Activated CD8-positive, alpha-beta memory T cell treated with anti-CD3 and anti-CD28 coated beads, Interleukin-2, amount 50 U/mL, for 24 hours (primary cell): ENCODE data around the gene WDR33.
"Not testable (repeated sequence)": the region's sequence is repeated elsewhere in the genome, so short reads cannot be mapped to it uniquely, and the experiment has no call there.

Source experiments
- DNase-seq: peaks from one replicate; pipeline ENCODE4 v3.0.0-alpha.2; 2020; ENCODE audit errors: extremely low read depth

WDR33 gene

DNA sequence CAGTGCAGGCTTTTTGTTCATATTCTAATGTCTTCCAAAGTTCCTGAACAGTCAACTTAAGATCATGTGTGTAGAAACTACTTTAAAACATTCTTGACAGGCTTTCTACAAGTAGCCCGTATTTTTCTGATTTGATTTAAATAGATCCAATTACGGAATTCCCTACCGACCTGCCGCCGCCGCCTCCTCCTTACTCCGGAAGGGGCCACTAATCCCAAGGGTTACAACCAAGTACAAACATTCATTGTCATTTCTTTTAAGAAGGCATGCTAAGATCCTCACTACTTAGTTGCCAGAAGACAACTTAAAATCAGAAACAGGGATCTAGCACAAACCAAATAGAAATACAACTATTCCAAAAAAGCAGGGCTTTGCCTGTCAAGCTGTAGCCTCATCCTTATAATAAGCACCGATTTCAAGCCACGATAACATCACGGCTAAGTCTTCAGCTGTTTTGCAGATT, 784 bp downstream of the WDR33 start:
- no peak for DNase-seq

DNA sequence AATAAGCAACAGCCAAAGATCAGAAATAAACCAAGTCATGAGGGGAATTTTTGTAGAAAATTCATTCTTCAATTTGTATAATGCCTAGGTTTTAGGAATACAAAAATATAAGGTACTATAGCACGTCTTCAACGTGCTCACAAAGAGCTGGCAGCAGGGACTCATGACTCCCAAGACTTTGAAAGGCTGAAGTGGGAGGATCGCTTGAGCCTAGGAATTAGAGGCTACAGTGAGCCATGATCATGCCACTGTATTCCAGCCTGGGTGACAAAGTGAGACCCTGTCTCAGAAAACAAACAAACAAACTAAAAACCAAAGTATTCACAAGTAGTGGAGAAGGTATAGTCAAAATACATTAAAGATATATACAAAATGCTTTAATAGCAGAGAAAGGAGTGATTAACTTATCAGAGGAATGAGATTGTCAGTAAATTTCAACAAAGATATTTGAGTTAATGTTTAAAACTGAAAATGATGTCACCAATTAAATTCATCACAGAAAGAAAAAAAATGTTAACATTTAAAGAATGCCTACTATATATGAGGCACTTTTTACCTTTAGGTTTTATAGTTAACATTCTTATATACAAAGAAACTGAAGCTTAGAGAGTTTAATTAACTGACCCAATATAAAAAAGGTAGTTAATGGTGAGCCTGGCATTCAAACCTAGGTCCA, 3.2 kb downstream of the WDR33 start:
- DNase-seq: no peak

DNA sequence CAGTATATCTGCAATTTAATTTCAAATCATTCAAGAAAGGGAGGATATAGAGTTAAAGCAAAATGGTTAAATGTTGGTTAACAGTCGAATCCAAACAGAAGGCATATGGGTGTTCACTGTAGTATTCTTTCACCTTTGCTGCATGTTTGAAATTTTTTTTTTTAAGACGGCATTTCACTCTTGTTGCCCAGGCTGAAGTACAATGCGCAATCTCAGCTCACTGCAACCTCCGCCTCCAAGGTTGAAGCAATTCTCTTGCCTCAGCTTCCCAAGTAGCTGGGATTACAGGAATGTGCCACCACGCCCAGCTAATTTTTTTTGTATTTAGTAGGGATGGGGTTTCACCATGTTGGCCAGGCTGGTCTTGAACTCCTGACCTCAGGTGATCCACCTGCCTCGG, 4.1 kb downstream of the WDR33 start:
- DNase-seq: not testable (repeated sequence)

DNA sequence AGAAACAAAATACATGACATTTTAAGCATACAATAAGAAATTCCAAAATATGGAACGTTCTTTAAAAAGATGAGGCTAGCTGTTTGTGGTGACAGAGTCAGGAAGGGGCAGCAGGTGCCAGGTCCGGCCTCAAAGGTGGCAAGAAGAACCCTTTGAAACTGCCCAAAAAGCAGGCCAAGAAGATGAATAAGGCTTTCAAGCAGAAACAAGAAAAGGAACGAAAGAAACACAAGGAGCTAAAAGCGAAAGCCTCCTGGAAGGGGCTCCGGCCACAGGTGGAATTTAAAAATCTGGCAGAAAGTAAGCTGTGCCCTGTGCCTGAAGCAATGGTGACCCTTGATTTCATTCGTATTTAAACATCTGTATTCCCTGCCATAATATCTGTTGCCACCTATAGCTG, 5.5 kb downstream of the WDR33 start:
- DNase-seq: no peak

DNA sequence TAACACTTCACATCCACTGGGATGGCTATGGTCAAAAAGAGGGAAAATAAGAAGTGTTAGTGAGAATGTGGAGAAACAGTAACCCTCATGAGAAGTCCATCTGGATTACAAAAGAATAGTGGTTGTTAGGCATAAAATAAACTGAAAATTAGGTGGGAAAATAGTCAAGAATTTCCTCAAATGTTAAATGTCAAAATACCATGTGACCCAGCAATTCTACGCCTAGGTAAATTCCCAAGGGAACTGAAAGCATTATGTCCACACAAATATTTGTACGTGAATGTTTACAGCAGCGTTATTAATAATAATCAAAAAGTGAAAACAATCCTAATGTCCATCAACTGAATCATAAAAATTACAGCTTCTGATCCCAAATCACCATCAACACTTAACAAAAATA, 11.0 kb downstream of the WDR33 start:
- DNase-seq: no peak

DNA sequence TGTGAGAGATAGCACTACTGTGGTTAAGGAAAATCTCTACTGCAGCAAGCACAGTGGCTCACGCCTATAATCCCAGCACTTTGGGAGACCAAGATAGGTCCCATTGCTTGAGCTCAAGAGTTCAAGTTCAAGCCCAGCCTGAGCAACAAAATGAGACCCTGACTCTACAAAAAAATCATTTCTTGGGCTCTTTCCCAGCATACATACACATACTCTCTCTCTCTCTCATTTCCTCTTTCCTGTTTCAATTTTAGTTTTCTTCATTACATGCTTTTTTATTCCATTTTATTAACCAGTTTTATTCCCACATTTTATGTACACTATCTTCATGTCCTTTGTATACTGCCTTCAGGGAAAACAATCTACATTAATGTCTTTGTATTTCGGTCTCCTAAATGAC, 14.6 kb downstream of the WDR33 start:
- no peak for DNase-seq

DNA sequence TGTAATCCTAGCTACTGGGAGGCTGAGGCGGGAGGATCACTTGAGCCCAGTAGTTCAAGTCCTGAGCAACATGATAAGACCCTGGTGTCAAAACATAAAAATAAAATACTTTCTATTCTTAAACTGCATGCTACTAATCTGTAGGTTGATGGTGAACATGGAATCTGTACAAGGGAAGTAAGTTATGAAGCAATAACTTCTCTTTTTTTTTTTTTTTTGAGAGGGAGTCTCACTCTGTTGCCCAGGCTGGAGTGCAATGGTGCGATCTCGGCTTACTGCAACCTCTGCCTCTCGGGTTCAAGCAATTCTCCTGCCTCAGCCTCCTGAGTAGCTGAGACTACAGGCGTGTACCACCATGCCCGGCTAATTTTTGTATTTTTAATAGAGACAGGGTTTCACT, 16.1 kb downstream of the WDR33 start:
- DNase-seq: not testable (repeated sequence)

DNA sequence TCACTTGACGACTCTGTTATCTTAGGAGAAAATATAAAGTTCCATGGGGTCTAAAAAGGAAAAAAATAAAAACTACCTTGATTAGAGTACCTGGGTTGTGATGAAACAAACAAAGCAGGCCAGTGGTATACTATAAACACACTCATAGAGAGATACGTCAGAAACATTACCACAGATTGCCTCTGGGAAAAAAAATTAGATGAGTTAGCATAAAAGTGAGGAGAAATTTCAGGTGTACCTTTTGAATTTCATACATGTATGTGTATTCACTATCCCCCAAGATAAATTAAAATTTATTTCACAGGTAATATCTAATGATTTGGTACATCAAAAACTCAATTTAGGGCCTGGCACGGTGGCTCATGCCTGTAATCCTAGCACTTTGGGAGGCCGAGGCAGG, 18.2 kb downstream of the WDR33 start:
- no peak for DNase-seq

DNA sequence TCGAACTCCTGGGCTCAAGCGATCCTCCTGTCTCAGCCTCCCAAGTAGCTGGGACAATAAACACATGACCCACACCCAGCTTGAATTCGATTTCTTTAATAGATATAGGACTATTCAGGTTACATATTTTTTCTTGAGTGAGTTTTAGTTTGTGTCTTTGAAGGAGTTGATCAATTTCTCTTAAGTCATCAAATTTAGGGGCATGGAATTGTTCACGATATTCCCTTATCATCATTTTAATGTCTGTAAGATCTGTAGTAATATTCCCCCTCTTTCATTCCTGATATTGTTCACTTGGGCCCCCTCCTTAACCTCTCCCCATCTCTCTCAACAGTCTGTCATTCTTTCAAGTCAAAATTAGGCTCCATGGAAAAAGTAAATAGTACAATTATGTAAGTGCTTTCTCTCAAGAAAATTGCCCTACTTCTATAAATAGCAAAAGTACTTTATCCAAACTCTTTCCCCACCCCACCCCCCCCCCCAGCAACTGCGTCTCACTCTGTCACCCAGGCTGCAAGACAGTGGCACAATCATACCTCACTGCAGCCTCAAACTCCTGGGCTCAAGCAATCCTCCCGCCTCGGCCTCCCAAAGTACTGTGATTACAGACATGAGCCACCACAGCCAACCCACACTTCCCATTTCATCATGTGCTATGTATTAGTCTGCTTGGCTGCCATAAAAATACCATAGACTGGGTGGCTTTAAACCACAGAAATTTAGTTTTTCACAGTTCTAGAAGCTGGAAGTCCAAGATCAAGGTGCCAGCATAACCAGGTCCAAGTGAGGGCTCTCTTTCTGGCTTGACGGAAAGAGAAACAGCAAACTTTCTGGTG, 20.1 kb downstream of the WDR33 start:
- DNase-seq: no peak

DNA sequence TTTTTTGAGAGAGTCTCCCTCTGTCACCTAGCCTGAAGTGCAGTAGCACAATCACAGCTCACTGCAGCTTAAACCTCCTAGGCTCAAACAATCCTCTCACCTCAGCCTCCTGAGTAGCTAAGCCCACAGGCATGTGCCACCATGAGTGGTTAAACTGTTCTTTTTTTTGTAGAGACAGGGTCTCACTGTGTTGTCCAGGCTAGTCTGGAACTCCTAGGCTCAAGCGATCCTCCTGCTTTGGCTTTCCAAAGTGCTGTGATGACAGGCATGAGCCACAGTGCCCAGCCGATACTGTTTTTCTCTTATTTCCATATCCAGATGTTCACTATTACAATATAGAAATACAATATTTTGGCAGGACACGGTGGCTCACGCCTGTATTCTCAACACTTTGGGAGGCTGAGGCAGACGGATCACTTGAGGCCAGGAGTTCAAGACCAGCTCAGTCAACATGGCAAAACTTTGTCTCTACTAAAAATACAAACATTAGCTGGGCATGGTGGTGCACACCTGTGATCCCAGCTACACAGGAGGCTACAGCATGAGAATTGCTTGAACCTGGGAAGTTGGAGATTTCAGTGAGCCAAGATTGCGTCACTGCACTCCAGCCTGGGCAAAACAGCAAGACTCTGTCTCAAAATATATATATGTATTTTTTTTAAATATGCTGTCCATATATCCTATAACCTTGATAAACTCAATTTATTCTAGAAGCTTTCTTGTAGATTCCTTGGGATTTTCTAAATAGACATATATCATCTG, 24.7 kb downstream of the WDR33 start:
- DNase-seq: no peak

DNA sequence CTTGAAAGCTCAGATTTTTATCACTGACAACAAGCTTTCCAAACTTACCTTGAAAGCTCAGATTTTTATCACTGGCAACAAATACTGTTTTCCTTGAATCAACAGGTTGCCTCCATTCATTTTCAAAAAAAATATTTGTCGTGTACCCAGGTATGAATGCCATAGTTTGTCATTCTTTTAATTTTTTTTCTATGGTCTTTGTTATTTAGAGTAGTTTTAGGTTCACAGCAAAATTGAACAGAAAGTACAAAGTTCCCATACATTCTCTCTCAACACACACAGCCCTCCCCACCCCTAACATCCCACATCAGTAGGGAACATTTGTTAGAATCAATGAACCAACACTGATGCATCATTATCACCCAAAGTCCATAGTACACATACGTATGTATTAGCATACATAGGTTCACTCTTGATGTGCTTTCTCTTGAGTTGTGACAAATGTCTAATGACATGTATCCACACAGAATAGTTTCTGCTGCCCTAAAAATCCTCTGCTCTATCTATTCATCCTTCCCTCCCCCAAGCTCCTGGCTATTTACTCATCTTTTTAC, 25.9 kb downstream of the WDR33 start:
- no peak for DNase-seq

DNA sequence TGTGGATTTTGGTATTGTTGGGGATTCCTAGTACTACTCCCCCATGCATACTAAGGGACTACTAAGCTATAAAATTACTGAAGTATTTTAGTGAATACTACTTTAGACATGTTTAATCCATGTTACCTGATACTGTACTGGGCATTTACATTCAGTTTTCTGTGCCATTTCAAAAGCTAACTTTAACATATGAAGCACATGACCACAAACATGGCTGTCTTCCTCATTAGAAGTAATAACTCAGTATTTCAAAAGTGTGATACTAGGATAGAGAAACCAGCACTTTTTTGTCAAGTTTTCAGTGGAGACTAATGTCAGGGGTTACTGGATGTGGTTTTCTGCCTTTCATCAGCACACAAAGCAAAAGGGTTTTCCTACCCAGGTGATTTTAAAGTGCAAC, 27.9 kb downstream of the WDR33 start:
- DNase-seq: no peak

DNA sequence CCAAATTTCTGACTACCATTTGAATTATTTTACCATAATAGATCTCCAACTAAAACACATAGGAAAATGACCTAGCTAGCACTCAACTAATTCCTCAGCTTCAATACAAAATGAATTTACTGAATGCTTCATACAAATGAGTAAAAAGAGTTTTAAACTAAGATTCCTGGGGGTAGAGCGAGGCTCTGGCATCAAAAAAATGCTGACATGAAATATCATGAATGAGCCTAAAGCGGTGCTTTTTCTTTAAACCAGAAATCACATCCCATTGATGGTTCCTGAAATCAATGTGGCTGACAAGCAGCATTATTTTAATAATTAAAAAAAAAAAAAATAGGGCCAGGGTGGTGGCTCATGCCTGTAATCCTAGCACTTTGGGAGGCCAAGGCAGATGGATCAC, 32.1 kb downstream of the WDR33 start:
- no peak for DNase-seq

DNA sequence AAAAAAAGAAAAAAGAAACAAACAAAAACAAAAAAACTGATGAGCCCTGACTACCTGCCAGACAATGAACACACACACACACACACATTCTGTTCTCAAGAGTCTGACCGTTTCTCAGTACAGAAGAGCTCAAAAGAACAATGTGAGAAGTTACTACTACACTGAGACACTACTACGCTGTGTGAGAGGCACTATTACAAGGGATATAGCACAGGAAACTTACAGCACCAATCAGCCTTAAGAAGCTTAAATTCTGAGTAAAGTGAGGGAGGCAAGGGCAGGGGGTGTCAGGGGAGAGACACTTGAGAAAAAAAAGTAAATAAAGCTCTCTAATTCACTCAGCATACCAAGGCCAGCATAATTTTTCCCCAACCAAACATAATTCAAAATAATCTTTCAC, 32.5 kb downstream of the WDR33 start:
- no peak for DNase-seq

DNA sequence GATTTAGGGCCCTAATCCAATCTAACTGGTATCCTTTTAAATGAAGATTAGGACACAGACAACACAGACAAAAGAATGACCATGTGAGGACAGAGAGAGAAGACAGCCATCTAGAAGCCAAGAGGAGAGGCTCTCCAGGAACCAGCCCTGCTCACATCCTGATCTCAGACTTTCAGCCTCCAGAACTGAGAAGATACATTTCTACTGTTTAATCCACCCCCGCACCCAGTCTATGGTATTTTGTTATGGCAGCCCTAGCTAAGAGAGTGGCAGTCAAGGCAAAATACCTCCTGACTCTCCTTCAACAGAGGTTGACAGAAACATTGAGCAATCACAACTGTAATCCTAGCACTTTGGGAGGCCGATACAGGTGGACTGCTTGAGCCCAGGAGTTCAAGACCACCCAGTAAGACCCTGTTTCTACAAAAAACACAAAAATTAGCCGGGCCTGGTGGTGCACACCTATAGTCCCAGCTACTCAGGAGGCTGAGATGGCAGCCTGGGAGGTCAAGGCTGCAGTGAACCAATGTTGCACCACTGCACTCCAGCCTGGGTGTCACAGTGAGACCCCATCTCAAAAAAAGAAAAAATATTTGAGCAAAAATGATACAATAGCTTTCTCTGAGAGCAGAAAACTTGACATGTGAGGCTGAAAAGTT, 34.7 kb downstream of the WDR33 start:
- no peak for DNase-seq

DNA sequence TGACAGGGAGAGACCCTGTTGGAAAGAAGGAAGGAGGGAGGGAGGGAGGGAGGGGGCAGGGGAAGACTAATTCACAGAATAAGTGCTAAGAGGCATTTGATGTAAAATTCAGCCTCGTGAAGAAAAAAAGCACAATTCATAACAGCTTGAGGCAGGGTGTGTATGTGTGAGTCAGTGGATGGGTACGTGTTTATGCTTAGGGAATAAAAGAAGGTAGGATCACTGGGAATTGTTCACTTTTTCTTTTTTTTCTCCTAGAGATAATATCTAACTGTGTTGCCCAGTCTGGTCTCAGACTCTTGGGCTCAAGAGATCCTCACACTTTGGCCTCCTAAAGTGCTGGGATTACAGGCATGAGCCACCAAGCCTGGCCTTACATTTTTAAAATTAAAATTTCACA, 39.2 kb downstream of the WDR33 start:
- DNase-seq: no peak

DNA sequence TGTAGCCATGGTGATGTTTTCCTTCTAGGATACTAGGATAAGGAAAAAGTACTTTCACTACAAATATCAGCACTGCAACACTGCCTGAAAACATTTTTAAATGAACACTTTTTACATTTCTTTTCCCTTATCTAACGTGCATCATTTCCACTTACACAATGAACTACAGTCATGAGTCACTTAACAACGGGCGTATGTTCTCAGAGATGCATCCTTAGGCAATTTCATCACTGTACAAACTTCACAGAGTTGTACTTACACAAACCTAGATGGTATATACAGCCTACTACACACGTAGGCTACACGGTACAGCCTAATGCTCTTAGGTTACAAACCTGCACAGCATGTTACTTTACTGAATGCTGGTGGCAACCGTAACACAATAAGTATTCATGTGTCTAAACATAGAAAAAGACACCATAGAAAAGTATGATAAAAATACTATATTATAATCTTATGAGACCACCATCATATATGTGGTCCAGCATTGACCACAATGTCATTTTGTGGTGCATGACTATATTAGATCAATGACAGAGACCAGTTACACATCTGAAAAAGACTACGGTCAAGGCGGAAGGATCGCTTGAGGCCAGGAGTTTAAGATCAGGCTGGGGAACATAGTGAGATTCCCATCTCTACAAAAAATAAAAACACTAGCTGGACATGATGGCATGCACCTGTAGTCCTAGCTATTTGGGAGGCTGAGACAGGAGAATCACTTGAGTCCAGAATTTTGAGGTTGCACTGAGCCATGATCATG, 39.8 kb downstream of the WDR33 start:
- DNase-seq: no peak

DNA sequence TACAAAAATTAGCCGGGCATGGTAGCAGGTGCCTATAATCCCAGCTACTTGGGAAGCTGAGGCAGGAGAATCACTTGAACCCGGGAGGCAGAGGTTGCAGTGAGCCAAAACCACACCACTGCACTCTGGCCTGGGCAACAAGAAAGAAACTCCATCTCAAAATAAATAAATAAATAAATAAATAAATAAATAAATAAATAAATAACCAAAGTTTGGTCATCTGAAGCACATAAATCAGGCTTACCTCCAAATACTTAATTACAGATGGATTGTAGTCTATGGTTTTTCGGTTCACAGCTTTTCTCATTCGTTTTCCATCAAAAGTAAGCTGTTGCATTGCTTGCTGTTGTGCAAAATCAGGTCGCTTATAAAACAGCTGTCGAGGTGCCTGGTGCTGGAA, 40.4 kb downstream of the WDR33 start:
- not testable (repeated sequence) for DNase-seq

DNA sequence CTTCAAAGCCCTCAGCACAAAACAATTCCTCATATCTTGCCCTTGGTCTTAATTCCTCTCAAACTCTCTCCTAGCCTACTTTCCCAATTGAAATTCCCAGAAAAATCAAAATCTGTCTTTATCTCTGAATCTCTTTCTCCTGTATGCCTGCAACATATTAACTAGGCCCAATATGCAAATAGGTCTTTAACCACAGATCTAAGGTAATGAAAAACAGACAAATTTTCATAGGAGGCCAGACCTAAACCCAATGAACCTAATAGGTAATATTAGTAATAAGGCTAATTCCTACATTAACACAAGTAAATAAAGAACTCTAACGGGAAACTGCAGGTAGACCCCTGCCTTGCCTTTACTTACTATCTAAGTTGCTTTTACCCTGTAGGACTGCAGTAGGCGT, 41.4 kb downstream of the WDR33 start:
- no peak for DNase-seq

DNA sequence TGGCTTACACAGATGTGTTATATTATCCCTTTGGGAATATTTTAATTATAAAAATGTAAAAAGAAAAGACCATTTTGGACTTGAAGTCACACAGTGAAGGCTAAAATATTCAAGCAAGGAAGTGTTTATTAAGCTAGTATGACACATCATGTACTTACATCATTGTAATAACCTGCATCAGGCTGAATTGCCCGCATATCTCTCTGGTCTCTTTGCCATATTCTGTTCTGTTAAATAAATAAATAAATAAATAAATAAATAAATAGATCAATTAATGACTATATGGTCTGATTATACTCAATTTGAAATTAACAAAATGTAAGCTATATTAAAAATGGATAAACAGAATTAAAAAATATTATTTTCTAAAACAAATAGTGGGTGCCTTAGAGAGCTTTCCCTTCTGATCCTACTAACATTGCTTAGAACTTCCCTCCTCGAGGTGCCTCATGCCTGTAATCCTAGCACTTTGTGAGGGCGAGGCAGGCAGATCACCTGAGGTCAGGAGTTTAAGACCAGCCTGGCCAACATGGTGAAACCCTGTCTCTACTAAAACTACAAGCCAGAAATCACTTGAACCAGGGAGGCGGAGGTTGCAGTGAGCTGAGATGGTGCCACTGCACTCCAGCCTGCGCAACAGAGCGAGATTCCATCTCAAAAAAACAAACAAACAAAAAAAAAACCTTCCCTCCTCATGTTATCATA, 42.0 kb downstream of the WDR33 start:
- DNase-seq: no peak
